HL-60/S4 treated with retinoic acid at 250 ng/mL for 4 days and 3 days (cell line): ENCODE results near the gene PRKAR1B.

Source experiments
- in situ Hi-C: fragments of 300-500 bp; cut with MboI; formaldehyde crosslinking; loops from 2 replicates; pipeline ENCODE4 v1.7.0; 2022; ENCODE audit warnings: low sequenced_read_pairs

The PRKAR1B gene

DNA sequence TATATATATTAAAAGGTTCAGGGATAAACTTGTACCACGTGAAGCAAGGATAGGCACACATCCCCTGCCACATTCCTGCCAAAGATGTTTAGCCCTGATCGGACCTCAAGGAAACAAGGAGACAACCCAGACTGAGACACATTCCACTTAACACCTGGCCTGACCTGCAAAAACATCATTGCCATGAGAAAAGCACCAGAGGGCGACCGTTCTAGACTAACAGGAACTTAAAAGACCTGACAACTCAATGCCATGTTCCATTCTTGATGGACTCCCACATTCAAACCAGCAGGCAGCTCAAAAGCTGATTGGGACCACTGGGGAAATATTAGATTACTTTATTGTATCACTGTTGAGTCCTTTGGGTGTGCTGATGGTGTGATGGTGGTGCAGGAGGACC is 199.4 kb downstream of the PRKAR1B start:
- in situ Hi-C loops: no loop called here

- in situ Hi-C loops: no loop called here
These were observed 200.5 kb downstream of the PRKAR1B start for GRCh38 chr7:526460-527034.

DNA sequence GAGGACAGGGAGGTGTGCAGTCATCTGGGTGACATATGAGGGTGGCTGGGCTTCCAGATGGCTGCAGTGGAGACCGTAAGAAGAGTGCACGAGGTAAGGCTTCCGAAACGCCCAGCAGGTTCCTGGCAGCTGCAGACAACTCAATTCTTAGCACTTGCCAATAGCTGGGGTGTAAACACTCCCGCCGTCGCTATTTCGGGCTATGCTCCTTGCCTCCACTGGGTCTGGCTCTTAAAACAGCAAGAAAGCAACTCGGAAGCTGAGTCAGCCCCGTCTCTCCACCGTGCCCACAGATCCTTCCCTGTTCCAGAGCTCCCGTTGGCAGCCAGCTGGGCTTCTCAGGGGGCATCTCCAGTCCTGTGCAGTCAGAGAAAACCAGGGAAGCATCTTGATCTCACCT is 201.3 kb downstream of the PRKAR1B start:
- in situ Hi-C loops: no loop called here

GRCh38 chr7:524800-525199 is 202.3 kb downstream of the PRKAR1B start:
- in situ Hi-C loops: no loop called here

DNA sequence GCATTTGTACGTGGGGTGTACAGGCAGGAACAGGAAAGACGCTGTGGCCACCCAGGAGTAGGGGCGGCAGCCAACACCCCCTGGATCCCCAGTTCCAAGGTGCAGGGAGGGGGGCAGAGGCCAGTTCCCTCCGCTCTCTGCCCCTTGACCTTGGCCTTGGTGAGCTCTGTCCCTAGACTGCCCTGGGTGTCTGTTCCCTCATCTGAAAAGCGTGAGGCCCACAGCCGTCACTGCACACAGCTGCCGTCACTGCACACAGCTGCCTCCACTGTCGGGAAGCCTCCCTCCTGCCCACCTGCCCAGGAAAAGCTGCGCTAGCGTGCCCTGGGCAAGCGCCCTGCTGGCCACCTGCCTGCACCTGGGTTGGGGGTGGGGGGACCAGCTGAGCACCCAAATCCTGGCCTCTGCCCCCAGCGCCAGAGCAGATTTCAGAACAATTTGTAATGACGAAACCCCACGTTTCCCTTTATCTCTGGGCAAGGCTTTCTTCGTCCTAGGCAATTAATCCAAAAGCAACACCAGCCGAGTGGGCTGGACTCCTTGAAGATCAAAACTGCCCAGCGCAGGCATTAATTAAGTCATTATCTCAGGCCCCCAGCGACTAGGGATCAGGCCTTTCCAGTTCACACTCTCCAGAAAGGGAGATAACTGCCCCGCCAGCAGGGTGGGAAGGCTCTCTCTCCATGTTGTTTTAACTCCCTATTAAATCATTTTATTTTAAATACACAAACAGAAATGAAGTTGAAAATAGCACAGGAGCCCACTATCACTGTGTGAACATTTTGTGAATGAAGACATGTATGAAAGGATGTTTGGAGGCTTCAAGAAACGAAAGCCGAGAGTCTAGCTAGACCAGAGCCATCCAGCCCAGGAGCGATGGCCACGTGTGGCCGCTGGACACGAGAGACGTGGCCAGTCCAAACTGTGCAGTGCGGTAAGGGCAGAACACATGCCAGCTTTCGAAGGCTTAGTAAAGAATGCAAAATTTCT is 203.4 kb downstream of the PRKAR1B start:
- in situ Hi-C loops: no loop called here

- in situ Hi-C loops: no loop called here
These were observed 204.1 kb downstream of the PRKAR1B start for GRCh38 chr7:522951-523314.

DNA sequence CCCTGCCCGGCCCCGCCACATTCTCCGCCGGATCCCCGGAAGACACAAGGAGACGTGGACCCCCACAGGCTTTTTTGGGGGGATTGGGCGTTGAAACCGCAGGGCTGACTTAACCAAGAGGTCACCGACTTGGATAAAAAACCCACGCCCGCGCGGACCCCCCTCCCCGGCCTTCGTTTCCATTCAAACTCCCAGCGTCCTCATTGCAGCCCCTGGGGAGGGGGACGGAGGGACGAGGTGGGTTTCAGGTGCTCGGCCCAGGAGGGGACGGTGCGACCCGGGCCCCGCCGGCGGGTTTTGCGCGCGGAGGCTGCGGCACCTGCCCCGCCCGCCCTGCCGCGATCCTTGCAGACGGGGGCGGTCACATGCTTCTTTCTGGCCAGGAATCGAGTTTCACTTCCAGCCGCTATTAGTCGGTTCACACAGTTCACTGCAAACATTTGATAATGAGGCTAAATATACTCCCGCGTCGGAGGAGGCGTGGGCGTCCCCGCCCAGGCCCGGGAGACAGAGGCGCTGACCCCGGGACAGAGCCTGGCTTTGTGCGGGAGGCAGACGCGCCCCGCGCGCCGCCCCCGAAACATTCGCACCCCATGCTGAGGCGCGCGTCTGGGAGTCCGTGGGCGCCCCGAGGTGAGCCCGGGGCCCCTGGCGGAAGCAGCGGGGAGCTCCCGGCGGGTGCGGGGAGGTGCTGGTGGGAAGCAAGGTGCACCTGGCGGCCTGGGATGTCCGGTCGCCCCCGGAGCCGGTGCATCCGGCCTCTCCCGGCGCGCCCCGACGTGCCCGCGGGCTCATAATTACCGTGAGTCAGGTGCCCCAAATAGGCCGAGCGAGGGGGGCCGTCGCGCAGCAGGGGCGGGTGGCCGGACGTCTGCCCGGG is 204.8 kb downstream of the PRKAR1B start:
- in situ Hi-C loops: no loop called here

GRCh38 chr7:521221-522070 is 205.6 kb downstream of the PRKAR1B start:
- in situ Hi-C loops: no loop called here

DNA sequence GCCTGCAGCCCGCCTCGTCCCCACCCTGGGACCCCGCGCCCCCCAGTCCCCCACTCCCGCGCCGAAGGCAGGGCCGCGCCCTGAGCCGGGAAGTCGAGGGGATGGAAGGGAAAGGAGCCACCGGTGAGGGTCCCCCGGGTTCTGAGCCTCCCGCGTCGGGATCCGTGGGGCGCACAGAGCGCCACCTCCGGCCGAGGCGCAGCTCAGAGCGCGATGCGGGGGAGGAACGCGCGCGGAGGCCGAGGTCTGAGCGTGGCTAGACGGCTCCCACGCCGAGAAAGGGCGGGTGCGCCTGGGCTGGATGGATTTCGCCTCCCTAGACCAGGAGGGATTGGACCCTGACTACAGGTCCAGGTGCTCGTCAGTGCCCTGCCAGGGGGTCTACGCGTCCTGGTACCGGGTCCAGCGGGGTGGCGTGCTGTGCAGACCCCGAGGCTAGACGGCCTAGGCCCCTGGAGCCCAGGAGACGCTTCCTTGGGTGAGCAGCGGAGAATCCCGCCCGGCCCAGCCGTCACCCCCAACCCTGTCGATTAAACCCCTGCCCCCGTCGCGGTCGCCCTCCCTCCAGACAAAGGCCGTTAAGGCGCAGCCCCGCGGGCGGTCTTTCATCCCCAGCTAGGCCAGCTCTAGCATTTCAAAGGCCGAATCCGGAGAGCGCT is 206.4 kb downstream of the PRKAR1B start:
- in situ Hi-C loops: no loop called here

- in situ Hi-C loops: no loop called here
These were observed 207.3 kb downstream of the PRKAR1B start, which contains the start of gene PDGFA for GRCh38 chr7:519484-520390. PDGFA (minus strand) TSS chr7:519846; CDS start chr7:519001, 845 bp downstream.

- in situ Hi-C loops: no loop called here
These were observed 208.2 kb downstream of the PRKAR1B start for GRCh38 chr7:518630-519483.

DNA sequence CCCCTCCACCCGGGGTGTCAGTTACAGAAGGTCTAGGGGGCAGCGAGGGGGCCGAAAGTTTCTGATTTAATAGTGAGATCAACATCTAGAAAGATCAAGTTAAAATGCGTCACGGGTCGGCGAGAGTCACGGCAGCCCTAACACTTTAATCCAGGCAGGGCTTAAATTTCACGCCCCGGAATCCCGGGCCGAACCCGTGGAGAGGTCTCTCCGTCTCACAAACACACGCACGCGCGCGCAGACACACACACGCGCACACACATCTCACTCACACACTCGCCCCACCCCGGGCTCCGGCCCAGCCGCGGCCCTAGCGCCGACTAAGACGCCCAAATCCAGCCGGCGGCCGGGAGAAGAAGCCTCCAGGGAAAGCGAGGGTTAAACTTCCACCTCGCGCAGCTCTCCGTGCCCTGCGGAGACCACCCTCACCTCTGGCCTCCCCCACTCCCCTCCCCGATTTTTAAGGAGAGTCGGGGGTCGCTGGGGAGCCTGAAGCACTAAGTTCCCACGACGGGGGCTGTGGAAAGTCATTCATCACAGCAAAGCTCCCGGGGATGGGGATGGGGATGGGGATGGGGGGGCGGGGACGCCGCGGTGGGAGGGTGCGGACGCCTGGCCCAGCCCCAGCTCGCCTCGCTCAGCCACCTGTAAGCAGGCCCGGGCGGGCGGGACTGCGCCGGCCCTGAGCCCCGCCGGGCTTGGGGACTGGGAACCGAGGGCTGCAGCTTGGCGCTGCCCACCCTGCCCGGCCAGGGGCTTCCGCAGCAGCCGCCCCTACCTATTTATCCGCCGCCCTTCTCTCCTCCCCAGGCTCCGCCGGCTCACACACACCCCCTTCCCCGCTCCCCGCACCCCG is 209.1 kb downstream of the PRKAR1B start:
- in situ Hi-C loops: no loop called here

GRCh38 chr7:516606-517456 is 210.2 kb downstream of the PRKAR1B start:
- in situ Hi-C loops: no loop called here

DNA sequence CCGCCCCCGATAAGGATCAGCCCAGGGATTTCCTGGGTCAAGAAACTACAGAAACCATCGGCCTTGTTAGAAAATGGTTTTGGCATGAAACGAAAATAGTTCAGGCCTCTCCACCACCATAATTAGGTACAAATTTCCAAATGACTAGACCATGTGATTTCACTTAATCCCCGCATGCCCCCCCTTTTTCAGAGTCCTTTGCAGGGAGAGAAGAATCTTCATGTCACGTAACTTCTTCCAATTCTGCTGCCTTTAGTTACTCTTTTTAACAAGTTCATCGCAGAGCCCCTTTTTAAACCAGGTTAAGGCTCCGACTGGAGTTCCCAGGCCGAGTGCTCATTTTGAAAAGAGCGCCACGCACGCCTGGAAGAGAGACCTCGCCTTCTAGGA is 210.9 kb downstream of the PRKAR1B start:
- in situ Hi-C loops: no loop called here

DNA sequence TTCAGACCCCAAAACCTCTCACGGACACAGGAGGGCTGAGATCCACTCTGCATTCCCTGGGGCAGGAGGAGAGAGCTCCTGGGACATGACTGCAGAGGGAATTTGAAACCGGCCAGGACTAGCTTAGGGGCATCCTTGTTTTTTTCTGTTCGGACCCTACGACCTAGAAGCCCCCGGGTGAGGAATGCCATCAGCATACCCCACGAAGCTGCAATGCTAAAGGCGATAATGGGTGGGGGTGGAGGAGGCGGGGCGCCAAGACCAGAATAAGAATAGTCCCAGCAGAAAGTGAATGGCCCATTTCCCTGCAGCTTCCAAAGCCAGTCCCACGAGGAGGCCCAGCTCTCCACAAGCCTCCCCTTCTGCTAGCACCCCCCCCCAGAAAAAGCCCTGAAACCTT is 211.5 kb downstream of the PRKAR1B start:
- in situ Hi-C loops: no loop called here
